Pancreas (tissue), 10 donors: ENCODE results near the gene NDUFV3. TPM values are rescaled to one million over a fixed set of nuclear protein-coding genes. Genes with fewer than 3 reads are reported as not detected.
A peak's percentile ranks its signal among the peaks of the same experiment; 100 is the strongest.
"Not testable (repeated sequence)": the region's sequence is repeated elsewhere in the genome, so short reads cannot be mapped to it uniquely, and the experiment has no call there.

Experiments
- ATAC-seq, 4 donors: fragments of 200-7000 bp; cut with Tn5 transposase; one replicate each; pipeline versions ENCODE4 v1.8.0 to v1.9.1; 2020; ENCODE audit warnings: mild to moderate bottlenecking in 4 of 4, moderate library complexity in 4 of 4
- DNase-seq, 6 donors: peaks; one replicate each; pipeline ENCODE4 v3.0.0-alpha.2; 2020
- FAIRE-seq: peaks from 2 replicates; lab custom pipeline; 2012; peaks lifted over from hg19 to GRCh38; lab: Jason Lieb, UNC
- H3K27ac ChIP-seq, 4 donors: fragments of 200-600 bp; sonication (generic); 1 replicate in 3 of 4; 2 replicates in 1 of 4; pipeline versions ENCODE4 v1.5.0 to v1.8.0; 2020
- H3K27me3 ChIP-seq, 4 donors: fragments of 200-600 bp; one replicate each; pipeline ENCODE4 v1.8.0; 2021
- H3K36me3 ChIP-seq, 3 donors: fragments of 200-600 bp; sonication (generic) in 1 of 3; one replicate each; pipeline versions ENCODE4 v1.5.0 to v1.8.0; 2020 to 2021
- H3K4me1 ChIP-seq, 3 donors: fragments of 200-600 bp; one replicate each; pipeline ENCODE4 v1.8.0; 2021
- H3K4me3 ChIP-seq, 4 donors: fragments of 200-600 bp; sonication (generic) in 2 of 4; one replicate each; pipeline versions ENCODE4 v1.5.0 to v1.8.0; 2020 to 2021
- H3K9me3 ChIP-seq, 4 donors: fragments of 200-600 bp; one replicate each; pipeline ENCODE4 v1.8.0; 2021
- WGBS, 2 donors: extraction: QIAGEN DNeasy Blood & Tissue Kit; methylation state at CpG; one replicate each; pipeline ENCODE4 v1.1.7; 2013; 5-methylcytosine and 5-hydroxymethylcytosine counted together
- intact Hi-C, 3 donors: fragments of 100-400 bp; cut with DNase I; formaldehyde crosslinking; loops; one replicate each; pipeline versions ENCODE4 v1.11.1 to v1.14.2; 2022
- polyA plus RNA-seq, 2 donors: library from polyadenylated mRNA; stranded (reverse); fragments of 200-250 nt; gene quantifications; one replicate each; pipeline ENCODE4 v1.2.3, GENCODE V29; 2013
- total RNA-seq, 6 donors: library from RNA; stranded (reverse); fragmentation: NEBNext Ultra II Directional in 4 of 6; extraction: Animal tissue kit (Norgen Biotek cat#: 25700) in 4 of 6; gene quantifications; one replicate each; pipeline versions ENCODE4 v1.2.1 to v1.2.4, GENCODE V29; 2021 to 2023
- TF ChIP-seq, protein P1 (sequence below), 4 donors: fragments of 200-600 bp; sonication (generic) in 3 of 4; IDR thresholded peaks; one replicate each; pipeline versions ENCODE4 v1.5.0 to v1.8.0; 2021; ENCODE audit warnings: antibody characterized with exemption in 4 of 4
- donor health status: healthy with polysubstance abuse.
- donor health status: DM: no; HTN: no; CAD: no; lungs with moderate emphysema.
- donor health status: DM: no; HTN: no; CAD: no.
- donor health status: control.
- donor health status: control.
- donor health status: Bipolar disorder and iron deficiency.
- donor health status: DM: yes; HTN: yes; CAD: no.
- donor health status: DM: no; HTN: no; CAD: no.
- donor health status: DM: no; HTN: no; CAD: no.
- donor health status: DM: yes; HTN: yes; CAD: no.

Gene NDUFV3
- total and polyA plus RNA-seq, 8 donors: 16.6 to 30.1 (median 20.8) TPM

DNA sequence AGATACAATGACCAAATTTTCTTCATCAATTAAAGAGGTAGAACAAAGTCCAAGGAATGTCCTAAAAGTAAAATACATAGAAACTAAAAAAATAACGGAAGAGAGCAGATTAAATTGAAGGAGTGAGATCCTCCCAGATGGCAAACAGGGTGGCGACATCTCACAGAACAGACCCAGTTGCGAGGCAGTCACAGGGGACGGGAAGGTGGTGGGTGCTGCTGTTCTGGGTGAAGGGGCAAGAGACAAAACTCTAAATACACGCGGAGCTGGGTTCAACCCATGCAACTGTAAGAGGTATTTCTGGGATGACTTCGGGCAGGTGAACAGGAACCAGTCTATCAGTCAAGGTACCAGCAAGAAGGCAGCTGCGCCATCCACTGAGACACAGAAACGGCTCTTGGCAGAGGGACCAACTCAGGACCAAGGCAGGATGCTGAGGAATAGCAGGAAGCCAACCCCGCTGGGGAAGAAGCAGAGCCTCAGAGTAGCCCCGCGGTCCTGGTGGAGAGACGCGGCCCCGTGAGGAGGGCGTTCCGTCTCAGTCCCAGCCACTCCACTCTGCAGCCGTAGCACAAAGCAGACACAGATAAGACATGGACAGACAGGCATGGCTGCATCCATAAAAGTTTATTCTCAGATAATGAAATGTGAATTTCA, 45.9 kb upstream of the NDUFV3 start:
- Histone ChIP-seq H3K36me3 (peaks cover 0 to 41% (median 26%) of the 10 kb centered on the region in 3 donors), H3K9me3 (no peaks in the 10 kb centered on the region), H3K4me1 (no peaks in the 10 kb centered on the region), H3K27me3 (no peaks in the 10 kb centered on the region), H3K4me3 (no peak overlapping the region), H3K27ac (no peak overlapping the region)
- no peak for FAIRE-seq
- DNase-seq: peak in 3 of 6 donors; percentile 13 to 35 (median 31)
- TF ChIP-seq, protein P1, sequence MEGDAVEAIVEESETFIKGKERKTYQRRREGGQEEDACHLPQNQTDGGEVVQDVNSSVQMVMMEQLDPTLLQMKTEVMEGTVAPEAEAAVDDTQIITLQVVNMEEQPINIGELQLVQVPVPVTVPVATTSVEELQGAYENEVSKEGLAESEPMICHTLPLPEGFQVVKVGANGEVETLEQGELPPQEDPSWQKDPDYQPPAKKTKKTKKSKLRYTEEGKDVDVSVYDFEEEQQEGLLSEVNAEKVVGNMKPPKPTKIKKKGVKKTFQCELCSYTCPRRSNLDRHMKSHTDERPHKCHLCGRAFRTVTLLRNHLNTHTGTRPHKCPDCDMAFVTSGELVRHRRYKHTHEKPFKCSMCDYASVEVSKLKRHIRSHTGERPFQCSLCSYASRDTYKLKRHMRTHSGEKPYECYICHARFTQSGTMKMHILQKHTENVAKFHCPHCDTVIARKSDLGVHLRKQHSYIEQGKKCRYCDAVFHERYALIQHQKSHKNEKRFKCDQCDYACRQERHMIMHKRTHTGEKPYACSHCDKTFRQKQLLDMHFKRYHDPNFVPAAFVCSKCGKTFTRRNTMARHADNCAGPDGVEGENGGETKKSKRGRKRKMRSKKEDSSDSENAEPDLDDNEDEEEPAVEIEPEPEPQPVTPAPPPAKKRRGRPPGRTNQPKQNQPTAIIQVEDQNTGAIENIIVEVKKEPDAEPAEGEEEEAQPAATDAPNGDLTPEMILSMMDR (IDR thresholded peaks at IDR 0.05): no peak
- intact Hi-C loops: no loop called here
- WGBS, 2 donors: 83 to 84% methylated on average over 18 of the region's 18 CpGs
- no peak for ATAC-seq

DNA sequence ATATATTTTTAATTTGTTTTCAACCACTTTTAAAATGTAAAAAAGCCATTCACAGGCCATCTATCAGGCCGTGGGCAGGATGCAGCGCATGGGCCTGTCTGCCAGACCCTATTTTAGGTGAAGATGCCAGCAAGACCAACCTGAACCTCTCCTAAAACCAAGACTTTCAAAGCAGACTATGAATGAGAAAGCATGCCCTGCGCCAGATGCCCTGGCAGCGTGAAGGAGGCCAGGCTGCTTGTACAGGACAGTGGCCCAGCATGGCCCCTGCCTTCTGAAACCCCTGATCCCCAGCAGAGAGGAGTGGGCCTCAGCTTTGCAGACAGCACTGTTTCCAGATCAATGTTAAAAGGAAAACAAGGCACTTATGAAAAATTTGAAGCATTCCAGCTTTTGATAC, 45.4 kb upstream of the NDUFV3 start:
- Histone ChIP-seq H3K27ac (no peak overlapping the region), H3K4me1 (no peaks in the 10 kb centered on the region), H3K27me3 (no peaks in the 10 kb centered on the region), H3K9me3 (no peaks in the 10 kb centered on the region), H3K4me3 (no peak overlapping the region), H3K36me3 (peaks cover 0 to 45% (median 25%) of the 10 kb centered on the region in 3 donors)
- ATAC-seq (no peak), DNase-seq (peak in 2 of 6 donors; percentile 6 to 29), FAIRE-seq (no peak)
- WGBS, 2 donors: 94 to 98% methylated on average over 4 of the region's 4 CpGs
- intact Hi-C loops: no loop called here
- TF ChIP-seq, protein P1 (IDR thresholded peaks at IDR 0.05): no peak

DNA sequence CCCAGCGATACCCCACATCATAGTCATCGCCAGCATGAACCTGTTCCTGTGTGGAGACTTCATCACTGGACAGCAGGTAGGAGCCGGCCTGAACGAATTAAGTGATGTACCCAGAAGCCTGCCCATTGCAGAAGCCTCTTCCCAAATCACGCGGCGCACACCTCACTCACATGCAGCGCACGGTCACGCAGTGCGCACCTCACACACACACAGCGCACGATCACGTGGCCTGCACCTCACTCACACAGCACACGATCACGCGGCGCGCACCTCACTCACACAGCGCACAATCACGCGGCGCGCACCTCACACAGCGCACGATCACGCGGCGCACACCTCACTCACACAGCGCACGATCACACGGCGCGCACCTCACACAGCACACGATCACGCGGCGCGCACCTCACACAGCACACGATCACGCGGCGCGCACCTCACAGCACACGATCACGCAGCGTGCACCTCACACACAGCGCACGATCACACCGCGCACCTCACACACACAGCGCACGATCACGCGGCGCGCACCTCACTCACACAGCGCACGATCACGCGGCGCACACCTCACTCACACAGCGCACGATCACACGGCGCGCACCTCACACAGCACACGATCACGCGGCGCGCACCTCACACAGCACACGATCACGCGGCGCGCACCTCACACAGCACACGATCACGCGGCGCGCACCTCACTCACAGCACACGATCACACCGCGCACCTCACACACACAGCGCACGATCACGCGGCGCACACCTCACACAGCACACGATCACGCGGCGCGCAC, 44.8 kb upstream of the NDUFV3 start:
- ATAC-seq, H3K4me3 ChIP-seq, intact Hi-C loops, H3K9me3 ChIP-seq, H3K27ac ChIP-seq, H3K27me3 ChIP-seq, FAIRE-seq, H3K4me1 ChIP-seq: not testable (repeated sequence)
- peak in 1 of 6 donors; percentile 17 for DNase-seq
- H3K36me3 ChIP-seq: peaks cover 0 to 50% (median 31%) of the 10 kb centered on the region in 3 donors
- 97 to 98% methylated on average over 95 of the region's 95 CpGs for WGBS, 2 donors

DNA sequence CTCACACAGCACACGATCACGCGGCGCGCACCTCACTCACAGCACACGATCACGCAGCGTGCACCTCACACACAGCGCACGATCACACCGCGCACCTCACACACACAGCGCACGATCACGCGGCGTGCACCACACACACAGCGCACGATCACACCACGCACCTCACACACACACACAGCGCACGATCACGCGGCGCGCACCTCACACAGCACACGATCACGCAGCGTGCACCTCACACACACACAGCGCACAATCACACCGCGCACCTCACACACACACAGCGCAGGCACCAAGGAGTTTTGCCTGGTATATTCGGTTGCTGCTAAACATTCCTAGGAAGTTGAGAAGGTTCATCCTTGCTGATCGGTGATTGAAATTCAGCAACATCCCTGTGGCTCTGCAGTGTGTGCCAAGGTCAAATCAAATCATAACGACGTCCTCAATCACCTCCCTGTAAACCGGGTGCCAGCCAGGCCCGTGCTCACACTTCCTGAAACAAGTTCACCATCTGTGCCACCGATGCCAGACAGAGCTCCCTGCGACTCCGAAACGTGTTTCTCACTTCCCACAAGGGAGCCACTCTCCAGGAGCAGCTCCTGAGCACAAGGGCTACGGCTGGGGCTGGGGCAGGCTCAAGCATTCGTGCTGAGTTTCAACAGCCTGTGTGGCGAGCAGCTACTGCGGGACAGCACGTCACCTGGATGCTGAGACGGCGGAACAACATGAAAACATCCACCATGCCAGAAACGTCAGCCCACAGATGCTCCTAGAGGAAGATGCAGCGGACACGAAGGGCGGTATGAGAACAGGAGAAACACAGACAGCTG, 44.0 kb upstream of the NDUFV3 start:
- H3K36me3 ChIP-seq: peaks cover 0 to 58% (median 36%) of the 10 kb centered on the region in 3 donors

More for the DNA sequence above, 44.0 kb upstream of the NDUFV3 start:
- no peak overlapping the region for H3K4me3 ChIP-seq
- FAIRE-seq (no peak), ATAC-seq (no peak), DNase-seq (peak in 1 of 6 donors; percentile 28)
- H3K27me3 ChIP-seq: no peaks in the 10 kb centered on the region
- no peaks in the 10 kb centered on the region for H3K4me1 ChIP-seq
- no peak overlapping the region for H3K27ac ChIP-seq
- 86 to 88% methylated on average over 54 of the region's 54 CpGs for WGBS, 2 donors
- intact Hi-C loops: no loop called here
- H3K9me3 ChIP-seq: no peaks in the 10 kb centered on the region
- TF ChIP-seq, protein P1 (IDR thresholded peaks at IDR 0.05): no peak
